ENCODE measurements around the gene SAXO2. TPM values are rescaled to one million over a fixed set of nuclear protein-coding genes. Genes with fewer than 3 reads are reported as not detected.
"Not testable (repeated sequence)": the region's sequence is repeated elsewhere in the genome, so short reads cannot be mapped to it uniquely, and the experiment has no call there.

Gene SAXO2
- total RNA-seq, 4 donors from 2014 or later: 5.0 TPM; not detected in 3

DNA sequence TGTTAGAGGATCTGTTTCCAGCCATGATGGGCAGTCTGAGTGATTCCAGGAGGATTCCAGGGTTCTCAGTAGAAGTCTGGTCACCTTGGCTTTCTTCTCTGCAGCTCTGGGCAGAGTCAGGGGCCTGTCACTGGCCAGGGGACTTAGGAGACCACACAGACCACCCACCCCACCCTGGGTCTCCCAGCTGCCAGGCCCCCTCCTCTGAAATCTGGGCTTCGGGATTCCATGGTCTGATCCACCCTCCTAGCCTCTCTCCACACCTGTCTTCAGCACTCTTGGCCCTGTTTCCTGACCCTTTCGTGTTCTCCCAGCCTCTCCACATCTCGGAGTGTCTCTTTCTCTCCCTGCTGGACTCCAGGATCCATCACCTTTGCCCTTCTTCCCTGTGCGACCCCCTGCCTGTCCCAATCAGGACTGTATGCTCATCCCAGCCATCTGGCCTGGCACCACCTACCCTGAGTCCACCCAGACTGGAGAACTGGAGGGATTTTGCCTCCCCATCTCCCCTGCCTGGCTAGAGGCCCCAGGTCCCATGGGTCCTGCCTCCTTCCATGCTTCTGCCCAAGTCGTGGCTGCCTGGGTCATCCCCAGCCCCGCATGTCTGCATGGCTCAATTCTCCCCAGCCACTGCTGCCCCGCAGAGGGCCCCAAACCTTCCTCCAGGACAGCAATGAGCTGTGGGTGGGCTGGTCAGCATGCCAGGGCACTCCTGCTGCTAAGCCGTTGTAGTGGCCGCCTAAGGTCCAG is 52.3 kb downstream of the SAXO2 start:
- Histone ChIP-seq H3K27ac (no peak overlapping the region), H3K27me3 (no peaks in the 10 kb centered on the region), H3K36me3 (no peaks in the 10 kb centered on the region), H3K9me3 (no peaks in the 10 kb centered on the region), H3K4me1 (no peaks in the 10 kb centered on the region), H3K4me3 (no peak overlapping the region)
- no peak for TF ChIP-seq POLR2A (IDR thresholded peaks at IDR 0.05)
- TF ChIP-seq, protein P1, sequence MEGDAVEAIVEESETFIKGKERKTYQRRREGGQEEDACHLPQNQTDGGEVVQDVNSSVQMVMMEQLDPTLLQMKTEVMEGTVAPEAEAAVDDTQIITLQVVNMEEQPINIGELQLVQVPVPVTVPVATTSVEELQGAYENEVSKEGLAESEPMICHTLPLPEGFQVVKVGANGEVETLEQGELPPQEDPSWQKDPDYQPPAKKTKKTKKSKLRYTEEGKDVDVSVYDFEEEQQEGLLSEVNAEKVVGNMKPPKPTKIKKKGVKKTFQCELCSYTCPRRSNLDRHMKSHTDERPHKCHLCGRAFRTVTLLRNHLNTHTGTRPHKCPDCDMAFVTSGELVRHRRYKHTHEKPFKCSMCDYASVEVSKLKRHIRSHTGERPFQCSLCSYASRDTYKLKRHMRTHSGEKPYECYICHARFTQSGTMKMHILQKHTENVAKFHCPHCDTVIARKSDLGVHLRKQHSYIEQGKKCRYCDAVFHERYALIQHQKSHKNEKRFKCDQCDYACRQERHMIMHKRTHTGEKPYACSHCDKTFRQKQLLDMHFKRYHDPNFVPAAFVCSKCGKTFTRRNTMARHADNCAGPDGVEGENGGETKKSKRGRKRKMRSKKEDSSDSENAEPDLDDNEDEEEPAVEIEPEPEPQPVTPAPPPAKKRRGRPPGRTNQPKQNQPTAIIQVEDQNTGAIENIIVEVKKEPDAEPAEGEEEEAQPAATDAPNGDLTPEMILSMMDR (IDR thresholded peaks at IDR 0.05): no peak
- DNase-seq: peak in 1 of 3 donors; percentile 33

DNA sequence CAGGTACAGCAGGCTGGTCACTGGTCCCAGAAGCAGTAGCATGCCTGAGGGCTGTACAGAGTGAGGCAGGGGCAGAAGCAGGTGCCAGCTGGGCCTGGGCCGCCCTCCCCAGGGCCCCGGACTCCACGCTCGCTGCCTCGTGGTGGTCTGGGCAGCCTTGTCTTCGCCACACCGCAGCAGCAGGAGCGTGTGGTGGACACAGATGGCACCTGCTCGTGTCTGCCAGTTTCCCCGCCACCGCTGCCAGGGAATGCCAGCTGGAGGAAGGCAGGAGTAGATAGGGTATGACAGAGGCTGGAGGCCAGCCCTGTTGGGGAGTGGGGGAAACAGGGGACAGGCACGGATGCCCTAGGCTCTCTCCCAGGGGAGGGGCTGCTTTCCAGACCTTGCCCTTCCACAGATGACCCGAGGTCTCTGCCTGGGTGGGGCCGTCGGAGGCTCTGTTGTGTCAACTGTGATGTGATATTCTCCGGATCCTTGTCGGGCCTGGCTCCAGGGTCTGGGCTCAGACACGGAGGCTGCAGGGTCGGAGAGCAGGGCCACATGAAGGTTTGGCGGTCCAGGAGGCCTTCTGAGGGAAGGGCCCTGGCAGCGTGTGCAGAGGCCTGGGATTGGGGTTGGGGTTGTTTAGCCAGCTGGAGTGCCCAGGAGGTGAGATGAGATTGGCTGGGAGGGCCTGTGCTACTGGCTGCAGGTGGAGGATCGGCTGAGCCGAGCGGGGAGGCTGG is 53.1 kb downstream of the SAXO2 start:
- no peaks in the 10 kb centered on the region for H3K27me3 ChIP-seq
- peak in 1 of 3 donors; percentile 40 for DNase-seq
- no peaks in the 10 kb centered on the region for H3K36me3 ChIP-seq
- TF ChIP-seq POLR2A (IDR thresholded peaks at IDR 0.05): no peak
- TF ChIP-seq, protein P1 (IDR thresholded peaks at IDR 0.05): no peak
- H3K9me3 ChIP-seq: no peaks in the 10 kb centered on the region
- H3K27ac ChIP-seq: no peak overlapping the region
- H3K4me1 ChIP-seq: no peaks in the 10 kb centered on the region
- no peak overlapping the region for H3K4me3 ChIP-seq

DNA sequence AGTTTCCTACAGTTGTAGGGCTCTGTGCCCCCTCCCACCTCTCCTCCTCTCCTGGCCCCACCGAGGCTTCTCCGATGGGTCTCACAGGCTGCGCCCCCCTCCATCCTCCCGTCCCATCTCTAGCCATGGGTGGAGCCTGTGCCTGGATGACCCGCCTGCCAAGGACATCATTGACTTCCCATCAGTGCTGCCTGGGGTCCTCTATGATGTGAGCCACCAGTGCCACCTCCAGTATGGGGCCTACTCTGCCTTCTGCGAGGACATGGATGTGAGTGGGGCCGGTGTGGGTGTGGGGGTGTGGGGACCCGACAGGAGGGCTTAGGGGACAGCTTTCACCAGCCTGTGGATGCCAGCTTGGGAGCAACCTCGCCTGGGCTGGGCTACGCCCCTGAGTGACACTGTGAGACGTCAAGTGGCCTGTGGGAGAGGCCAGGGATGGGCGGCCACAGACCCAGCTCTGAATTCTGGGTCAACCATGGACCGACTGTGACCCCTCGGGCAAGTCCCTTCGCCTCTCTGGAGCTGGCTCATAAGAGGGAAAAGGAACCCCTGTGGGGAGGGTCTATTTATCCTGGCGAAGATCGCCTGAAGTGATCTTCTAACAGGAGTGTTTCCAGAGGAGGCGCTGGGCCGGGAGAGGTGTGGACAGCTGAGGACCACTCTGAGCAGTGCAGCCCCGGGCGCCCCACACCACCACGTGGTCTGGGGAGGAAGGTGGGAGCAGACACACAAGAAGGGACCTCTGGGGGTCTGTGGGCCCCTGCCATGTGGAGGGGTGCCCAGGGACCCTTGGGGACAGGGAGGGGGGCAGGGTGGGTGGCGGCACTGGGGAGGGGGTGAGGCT is 53.9 kb downstream of the SAXO2 start:
- not testable (repeated sequence) for H3K9me3 ChIP-seq, H3K36me3 ChIP-seq, H3K27ac ChIP-seq, H3K27me3 ChIP-seq, H3K4me1 ChIP-seq, H3K4me3 ChIP-seq
- DNase-seq: peak in 1 of 3 donors; percentile 26

DNA sequence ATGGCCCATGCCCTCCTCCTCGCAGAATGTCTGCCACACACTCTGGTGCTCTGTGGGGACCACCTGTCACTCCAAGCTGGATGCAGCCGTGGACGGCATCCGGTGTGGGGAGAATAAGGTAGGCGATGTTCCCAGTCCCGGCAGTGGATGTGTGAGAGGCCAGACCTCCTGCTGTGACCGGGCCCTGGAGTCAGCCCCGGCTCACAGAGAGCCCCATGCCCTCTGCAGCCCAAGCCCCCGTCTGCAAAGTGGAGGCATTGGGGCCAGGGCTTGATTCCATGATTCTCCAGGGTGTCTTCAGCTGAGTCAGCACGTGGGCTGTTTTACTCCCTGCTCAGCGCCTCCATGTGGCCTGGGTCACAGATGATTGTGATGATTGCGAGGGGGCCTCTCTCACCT is 54.5 kb downstream of the SAXO2 start:
- H3K27me3 ChIP-seq: no peaks in the 10 kb centered on the region
- H3K9me3 ChIP-seq: no peaks in the 10 kb centered on the region
- no peaks in the 10 kb centered on the region for H3K4me1 ChIP-seq
- peak in 1 of 3 donors; percentile 18 for DNase-seq
- no peaks in the 10 kb centered on the region for H3K36me3 ChIP-seq
- no peak for TF ChIP-seq POLR2A (IDR thresholded peaks at IDR 0.05)
- TF ChIP-seq, protein P1 (IDR thresholded peaks at IDR 0.05): no peak
- H3K4me3 ChIP-seq: no peak overlapping the region
- no peak overlapping the region for H3K27ac ChIP-seq

DNA sequence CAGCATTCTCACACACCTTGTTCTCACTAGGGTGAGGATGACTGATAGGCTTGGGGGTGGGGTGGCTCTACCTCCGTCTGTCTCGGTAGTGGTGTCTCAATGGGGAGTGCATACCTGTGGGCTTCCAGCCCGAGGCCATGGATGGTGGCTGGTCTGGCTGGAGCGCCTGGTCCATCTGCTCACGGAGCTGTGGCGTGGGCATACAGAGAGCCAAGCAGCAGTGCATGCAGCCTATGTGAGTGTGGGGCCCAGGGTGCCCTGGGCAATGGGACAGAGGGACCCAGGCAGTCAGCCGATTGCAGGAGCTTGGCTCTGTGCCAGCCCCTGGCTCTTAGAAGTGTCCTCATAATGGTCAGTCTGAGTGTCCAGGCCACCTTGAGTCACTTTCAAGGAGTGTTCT is 54.9 kb downstream of the SAXO2 start:
- DNase-seq: peak in 1 of 3 donors; percentile 30
- H3K27me3 ChIP-seq, H3K36me3 ChIP-seq, H3K9me3 ChIP-seq, H3K27ac ChIP-seq, H3K4me1 ChIP-seq, H3K4me3 ChIP-seq: not testable (repeated sequence)

DNA sequence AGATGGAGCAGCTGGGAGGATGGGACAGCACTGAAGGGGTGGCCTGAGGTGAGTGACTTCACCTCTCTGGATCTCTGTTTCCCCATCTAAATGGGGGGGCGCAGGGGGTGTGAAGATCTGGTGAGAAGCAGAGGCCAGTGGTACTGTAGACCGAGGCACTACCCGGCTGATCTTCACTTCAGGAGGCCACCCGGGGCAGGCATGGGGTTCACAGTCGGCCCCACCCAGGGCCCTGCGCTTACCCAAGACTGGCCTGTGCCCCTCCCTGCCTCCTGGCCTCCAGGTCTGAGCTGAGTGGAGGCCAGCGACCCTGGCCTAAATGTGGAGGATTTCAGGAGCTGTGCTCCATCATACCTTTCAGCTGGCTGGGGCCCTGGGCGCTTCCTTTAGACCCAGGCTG is 55.7 kb downstream of the SAXO2 start:
- H3K4me3 ChIP-seq, H3K4me1 ChIP-seq, H3K9me3 ChIP-seq, H3K27me3 ChIP-seq, H3K36me3 ChIP-seq, H3K27ac ChIP-seq: not testable (repeated sequence)
- peak in 1 of 3 donors; percentile 5 for DNase-seq

DNA sequence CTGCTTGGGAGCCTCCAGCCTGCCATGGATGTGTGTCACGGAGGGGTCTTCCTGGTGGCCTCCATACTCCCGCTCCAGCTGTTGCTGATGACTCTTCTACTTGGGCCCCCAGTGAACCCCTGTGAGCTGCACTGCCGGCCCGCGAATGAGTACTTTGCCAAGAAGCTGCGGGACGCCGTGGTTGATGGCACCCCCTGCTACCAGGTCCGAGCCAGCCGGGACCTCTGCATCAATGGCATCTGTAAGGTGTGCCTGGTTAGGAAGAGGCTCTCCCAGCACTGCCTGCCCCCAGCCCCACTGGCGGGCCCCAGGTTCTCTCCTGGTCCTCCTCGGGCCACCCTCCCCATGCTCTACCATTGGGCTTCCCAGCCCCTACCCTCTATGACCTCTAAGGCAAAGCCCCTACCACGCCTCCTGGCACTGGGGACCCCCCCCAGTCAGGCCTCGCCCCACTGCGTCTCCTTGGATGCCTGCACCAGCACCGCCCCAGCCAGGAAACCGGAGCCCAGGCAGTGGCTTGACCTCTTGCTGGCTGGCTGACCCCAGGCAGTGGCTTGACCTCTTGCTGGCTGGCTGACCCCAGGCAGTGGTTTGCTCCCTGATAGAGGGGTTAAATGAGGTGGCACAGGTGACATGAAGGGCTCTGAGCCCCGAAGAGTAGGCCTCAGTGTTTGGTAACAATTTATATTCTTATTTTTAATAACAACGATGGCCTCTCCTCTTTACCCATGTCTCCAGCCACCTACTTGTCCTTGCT is 57.1 kb downstream of the SAXO2 start:
- not testable (repeated sequence) for H3K4me3 ChIP-seq, H3K27ac ChIP-seq, H3K9me3 ChIP-seq, H3K4me1 ChIP-seq, H3K36me3 ChIP-seq, H3K27me3 ChIP-seq
- DNase-seq: peak in 1 of 3 donors; percentile 23

DNA sequence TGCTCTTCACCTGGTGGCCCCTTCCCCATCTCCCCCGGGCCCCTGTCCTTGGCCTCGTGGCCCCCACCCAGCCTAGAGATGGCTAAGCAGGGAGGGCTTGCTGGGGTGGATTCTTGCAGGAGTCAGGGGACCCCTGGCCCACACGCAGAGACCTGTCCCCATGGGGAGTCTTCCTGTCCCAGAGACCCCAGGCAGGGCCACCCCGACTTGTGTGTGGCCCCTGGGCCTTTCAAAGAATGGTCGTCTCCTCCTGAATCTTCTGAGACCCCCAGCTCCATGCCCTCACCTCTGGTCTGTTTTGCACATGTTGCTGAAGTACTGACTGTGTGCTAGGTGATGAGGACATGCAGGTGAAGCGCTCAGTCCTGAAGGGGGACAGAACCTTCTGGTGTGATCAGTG is 58.2 kb downstream of the SAXO2 start:
- DNase-seq: not testable (repeated sequence)

DNA sequence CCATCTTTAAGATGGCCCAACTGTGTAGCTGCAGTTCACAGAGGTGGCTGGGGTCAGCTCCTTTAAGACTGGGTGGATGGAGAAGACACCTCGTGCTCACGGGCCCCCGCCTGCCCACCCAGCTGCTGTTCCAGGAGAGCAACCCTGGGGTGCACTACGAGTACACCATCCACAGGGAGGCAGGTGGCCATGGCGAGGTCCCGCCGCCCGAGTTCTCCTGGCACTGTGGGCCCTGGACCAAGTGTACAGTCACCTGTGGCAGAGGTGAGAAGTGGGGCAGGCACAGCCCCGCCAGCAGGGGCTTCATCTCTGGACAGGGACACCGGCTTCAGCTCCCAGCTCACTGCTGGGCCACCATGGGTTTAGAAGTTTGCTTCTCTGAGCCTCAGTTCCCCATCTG is 59.9 kb downstream of the SAXO2 start:
- DNase-seq, H3K36me3 ChIP-seq, H3K27me3 ChIP-seq, H3K4me3 ChIP-seq, H3K9me3 ChIP-seq, H3K27ac ChIP-seq, H3K4me1 ChIP-seq: not testable (repeated sequence)

More for the DNA sequence above, 58.2 kb downstream of the SAXO2 start:
- H3K36me3 ChIP-seq, H3K4me3 ChIP-seq, H3K27me3 ChIP-seq, H3K9me3 ChIP-seq, H3K27ac ChIP-seq, H3K4me1 ChIP-seq: not testable (repeated sequence)

DNA sequence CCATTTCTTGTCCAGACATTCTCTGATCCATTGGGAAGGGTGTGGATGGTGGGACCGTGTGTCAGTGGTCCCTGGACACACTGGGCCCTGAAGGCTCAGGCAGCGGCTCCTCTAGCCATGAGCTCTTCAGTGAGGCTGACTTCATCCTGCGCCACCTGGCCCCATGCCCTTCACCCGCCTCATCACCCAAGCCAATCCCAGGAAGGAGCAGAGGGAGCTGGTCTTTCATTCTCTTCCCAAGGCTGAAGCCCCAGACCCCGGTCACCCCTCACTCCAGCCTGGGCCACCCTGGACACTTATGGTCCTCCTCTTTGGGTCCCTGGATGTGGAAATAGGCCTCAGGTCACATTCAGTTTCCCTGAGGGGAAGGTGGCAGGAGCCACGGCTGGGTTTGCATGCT is 62.2 kb downstream of the SAXO2 start:
- not testable (repeated sequence) for H3K4me1 ChIP-seq, H3K27me3 ChIP-seq, H3K27ac ChIP-seq, H3K9me3 ChIP-seq, H3K4me3 ChIP-seq, H3K36me3 ChIP-seq
- peak in 1 of 3 donors; percentile 27 for DNase-seq
